Fibroblast of villous mesenchyme (primary cell): ENCODE measurements around the gene TRPV5. TPM values are rescaled to one million over a fixed set of nuclear protein-coding genes. Genes with fewer than 3 reads are reported as not detected.

ENCODE experiments used
- DNase-seq: peaks from one replicate; pipeline ENCODE4 v3.0.0-alpha.2; 2010; ENCODE audit warnings: low read depth
- H3K4me3 ChIP-seq: 2 replicates; pipeline ENCODE4 v1.5.1; 2011; ENCODE audit warnings: low read depth, mild to moderate bottlenecking, low read length
- total RNA-seq: library from RNA; depleted of rRNA; stranded (reverse); fragments of >200 nt; gene quantifications from 2 replicates; pipeline ENCODE4 v1.2.3, GENCODE V29; 2012
- TF ChIP-seq, protein P1 (sequence below): IDR thresholded peaks from 2 replicates; pipeline ENCODE4 v1.5.1; 2012; ENCODE audit warnings: low read depth, mild to moderate bottlenecking, low read length; ENCODE audit not compliant: insufficient read depth

TRPV5 gene
- total RNA-seq, 1 donor: not detected

DNA sequence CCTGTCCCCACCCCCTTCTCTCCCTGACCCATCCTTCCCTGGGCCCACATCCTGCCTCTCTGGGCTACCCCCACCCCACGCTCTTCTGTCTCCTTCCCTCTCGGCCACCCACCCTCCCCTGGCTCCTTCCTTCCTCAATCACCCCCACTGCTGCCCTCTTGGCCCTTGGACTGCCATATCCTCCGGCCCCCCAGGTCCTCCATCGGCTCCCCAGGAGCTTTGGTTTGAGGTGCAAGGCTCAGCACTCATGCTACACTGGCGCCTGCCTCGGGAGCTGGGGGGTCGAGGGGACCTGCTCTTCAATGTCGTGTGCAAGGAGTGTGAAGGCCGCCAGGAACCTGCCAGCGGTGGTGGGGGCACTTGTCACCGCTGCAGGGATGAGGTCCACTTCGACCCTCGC is 67.8 kb downstream of the TRPV5 start:
- TF ChIP-seq, protein P1, sequence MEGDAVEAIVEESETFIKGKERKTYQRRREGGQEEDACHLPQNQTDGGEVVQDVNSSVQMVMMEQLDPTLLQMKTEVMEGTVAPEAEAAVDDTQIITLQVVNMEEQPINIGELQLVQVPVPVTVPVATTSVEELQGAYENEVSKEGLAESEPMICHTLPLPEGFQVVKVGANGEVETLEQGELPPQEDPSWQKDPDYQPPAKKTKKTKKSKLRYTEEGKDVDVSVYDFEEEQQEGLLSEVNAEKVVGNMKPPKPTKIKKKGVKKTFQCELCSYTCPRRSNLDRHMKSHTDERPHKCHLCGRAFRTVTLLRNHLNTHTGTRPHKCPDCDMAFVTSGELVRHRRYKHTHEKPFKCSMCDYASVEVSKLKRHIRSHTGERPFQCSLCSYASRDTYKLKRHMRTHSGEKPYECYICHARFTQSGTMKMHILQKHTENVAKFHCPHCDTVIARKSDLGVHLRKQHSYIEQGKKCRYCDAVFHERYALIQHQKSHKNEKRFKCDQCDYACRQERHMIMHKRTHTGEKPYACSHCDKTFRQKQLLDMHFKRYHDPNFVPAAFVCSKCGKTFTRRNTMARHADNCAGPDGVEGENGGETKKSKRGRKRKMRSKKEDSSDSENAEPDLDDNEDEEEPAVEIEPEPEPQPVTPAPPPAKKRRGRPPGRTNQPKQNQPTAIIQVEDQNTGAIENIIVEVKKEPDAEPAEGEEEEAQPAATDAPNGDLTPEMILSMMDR: no peak
- no peak for DNase-seq
- no peak overlapping the region for H3K4me3 ChIP-seq

DNA sequence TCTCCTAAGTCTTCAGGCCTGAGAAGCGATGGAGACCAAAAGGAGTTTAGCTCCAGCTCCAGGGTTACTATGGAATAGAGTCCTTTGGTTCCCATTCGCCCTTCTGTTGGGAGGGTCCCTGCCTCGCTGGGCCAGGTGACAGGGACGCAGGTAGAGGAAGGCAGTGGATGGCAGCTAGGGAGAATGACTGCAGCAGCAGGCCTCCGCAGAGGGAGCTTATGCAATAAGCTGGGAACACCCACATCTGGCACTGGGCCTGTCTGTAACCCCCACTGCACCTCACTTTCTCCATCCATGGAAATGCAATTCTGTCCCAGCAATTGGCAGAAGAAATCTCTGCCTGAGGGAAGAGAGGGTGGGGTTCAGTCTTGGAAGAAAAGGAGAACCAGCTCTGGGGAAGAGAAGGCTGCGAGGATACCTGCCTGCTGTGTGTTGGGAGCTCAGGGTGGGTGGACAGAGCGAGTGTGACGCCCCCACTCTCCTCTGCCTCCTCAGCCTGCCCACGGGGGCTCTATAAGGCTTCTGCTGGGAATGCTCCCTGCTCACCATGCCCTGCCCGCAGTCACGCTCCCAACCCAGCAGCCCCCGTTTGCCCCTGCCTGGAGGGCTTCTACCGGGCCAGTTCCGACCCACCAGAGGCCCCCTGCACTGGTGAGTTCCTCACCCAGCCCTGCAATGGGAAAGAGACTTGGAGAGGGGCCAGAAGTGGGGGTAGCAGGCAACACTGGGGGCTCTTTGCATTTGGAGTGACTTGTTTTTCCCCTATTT is 68.4 kb downstream of the TRPV5 start:
- TF ChIP-seq, protein P1: no peak
- no peak for DNase-seq
- H3K4me3 ChIP-seq: no peak overlapping the region

DNA sequence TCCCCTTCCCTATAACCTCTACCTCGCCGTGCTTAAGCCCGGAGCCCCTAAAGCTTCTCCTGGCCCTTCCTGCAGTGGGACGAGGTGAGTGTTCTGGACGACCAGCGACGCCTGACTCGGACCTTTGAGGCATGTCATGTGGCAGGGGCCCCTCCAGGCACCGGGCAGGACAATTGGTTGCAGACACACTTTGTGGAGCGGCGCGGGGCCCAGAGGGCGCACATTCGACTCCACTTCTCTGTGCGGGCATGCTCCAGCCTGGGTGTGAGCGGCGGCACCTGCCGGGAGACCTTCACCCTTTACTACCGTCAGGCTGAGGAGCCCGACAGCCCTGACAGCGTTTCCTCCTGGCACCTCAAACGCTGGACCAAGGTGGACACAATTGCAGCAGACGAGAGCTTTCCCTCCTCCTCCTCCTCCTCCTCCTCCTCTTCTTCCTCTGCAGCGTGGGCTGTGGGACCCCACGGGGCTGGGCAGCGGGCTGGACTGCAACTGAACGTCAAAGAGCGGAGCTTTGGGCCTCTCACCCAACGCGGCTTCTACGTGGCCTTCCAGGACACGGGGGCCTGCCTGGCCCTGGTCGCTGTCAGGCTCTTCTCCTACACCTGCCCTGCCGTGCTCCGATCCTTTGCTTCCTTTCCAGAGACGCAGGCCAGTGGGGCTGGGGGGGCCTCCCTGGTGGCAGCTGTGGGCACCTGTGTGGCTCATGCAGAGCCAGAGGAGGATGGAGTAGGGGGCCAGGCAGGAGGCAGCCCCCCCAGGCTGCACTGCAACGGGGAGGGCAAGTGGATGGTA is 69.5 kb downstream of the TRPV5 start:
- no peak overlapping the region for H3K4me3 ChIP-seq
- DNase-seq: no peak
- TF ChIP-seq, protein P1: no peak

DNA sequence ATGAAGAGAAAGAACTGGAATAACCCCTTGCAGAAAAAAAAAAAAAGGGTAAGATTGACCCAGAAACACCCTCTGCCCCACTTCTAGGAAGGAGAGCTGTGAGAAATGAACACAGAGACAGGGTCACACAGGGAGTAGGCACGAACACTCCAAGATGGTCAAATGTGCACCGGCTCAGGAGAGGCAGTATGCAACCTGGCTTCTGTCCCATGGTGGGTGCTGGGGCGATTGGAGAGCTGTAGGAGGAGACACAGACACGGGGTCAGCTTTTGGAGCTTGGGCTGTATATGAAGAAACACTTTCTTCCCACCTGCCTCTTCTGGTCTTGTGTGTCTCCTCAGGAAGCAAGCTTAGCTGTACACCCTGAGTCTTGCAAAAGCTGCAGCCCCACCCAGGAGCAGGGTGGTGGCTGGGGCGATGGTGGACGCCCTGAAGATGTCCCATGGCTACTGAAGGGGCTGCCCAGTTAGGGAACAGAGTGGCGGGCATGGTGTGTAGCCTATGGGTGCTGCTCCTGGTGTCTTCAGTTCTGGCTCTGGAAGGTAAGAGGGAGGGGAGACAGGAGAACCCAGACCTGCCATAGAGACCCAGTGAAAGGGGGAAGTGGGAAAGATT is 70.7 kb downstream of the TRPV5 start:
- no peak for DNase-seq
- no peak overlapping the region for H3K4me3 ChIP-seq
- TF ChIP-seq, protein P1: no peak

DNA sequence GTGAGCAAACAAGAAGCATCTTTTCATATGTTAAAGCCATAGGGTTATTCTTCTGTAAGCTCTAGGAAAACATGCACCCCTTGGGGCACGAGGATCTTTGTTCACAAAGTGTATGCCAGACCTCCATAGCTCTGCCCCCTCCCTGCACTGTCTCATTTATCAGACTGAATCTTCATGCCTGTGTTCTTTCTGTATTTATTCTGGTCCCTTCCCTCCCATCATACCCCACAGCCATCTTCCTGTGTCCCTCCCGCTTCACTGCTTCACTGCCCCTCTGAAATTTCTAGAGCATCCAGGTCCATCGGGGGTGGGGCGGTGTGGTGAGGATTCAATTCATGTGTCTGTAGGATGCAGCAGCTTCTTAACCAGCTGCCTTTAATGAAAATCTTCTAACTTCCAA is 71.2 kb downstream of the TRPV5 start:
- TF ChIP-seq, protein P1: no peak
- no peak overlapping the region for H3K4me3 ChIP-seq
- no peak for DNase-seq

DNA sequence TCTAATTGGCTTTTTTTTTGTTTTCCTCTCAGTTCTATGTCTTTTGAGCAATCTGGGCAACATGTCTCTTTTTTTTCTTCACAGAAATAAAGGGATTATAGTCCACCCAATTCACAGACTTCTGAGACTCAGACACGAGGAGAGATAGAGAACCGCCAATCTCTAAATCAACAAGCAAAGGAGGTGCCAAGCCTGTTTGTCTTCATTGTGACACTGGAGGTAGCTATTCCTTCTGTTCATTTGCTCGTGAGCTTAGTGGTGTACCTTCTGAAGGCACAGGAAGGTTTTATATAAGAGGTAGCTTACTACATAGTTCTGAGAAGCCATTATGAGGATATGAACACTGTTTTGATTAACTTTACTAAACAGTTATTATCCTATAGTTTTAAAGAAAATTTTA is 72.6 kb downstream of the TRPV5 start:
- TF ChIP-seq, protein P1: no peak
- no peak for DNase-seq

More for the DNA sequence above, 72.6 kb downstream of the TRPV5 start:
- H3K4me3 ChIP-seq: no peak overlapping the region
